BLaER1 (cell line): ENCODE data around the gene ADCY9.
"Not testable (repeated sequence)": the region's sequence is repeated elsewhere in the genome, so short reads cannot be mapped to it uniquely, and the experiment has no call there.

Source experiments
- H3K27ac ChIP-seq: shearing (Covaris generic); formaldehyde crosslinking; 2 replicates; pipeline ENCODE4 v1.8.1; 2022
- H3K27me3 ChIP-seq: shearing (Covaris generic); formaldehyde crosslinking; 2 replicates; pipeline ENCODE4 v1.8.1; 2022
- H3K36me3 ChIP-seq: shearing (Covaris generic); formaldehyde crosslinking; 2 replicates; pipeline ENCODE4 v1.8.1; 2022
- H3K4me1 ChIP-seq: shearing (Covaris generic); formaldehyde crosslinking; 2 replicates; pipeline ENCODE4 v1.8.1; 2022
- H3K4me2 ChIP-seq: shearing (Covaris generic); formaldehyde crosslinking; 2 replicates; pipeline ENCODE4 v1.8.1; 2022
- H3K4me3 ChIP-seq: shearing (Covaris generic); formaldehyde crosslinking; 2 replicates; pipeline ENCODE4 v1.8.1; 2022
- H3K9ac ChIP-seq: shearing (Covaris generic); formaldehyde crosslinking; 2 replicates; pipeline ENCODE4 v1.8.1; 2022
- H3K9me3 ChIP-seq: shearing (Covaris generic); formaldehyde crosslinking; 2 replicates; pipeline ENCODE4 v1.8.1; 2022
- H4K20me1 ChIP-seq: shearing (Covaris generic); formaldehyde crosslinking; 2 replicates; pipeline ENCODE4 v1.8.1; 2022
- Cebpa-rat ChIP-seq: shearing (Covaris generic); IDR thresholded peaks from 2 replicates; pipeline ENCODE4 v1.8.1; 2022

The ADCY9 gene

GRCh38 chr16:3938843-3939624, 177.2 kb downstream of the ADCY9 start:
- no peaks in the 10 kb centered on the region for H3K36me3 ChIP-seq
- H3K4me1 ChIP-seq = peaks cover 25% of the 10 kb centered on the region
- H3K27ac ChIP-seq = peak overlapping the region; percentile 27; the same call in 1 of the 2 replicates
- peak overlapping the region; percentile 92 for H3K4me2 ChIP-seq
- peaks cover 14% of the 10 kb centered on the region for H3K9me3 ChIP-seq
- H4K20me1 ChIP-seq = no peaks in the 10 kb centered on the region
- no peak for TF ChIP-seq Cebpa-rat
- H3K9ac ChIP-seq = peak overlapping the region; percentile 63; the same call in 1 of the 2 replicates
- H3K27me3 ChIP-seq = no peaks in the 10 kb centered on the region
- H3K4me3 ChIP-seq = peak overlapping the region; percentile 53

GRCh38 chr16:3938471-3938842, 177.8 kb downstream of the ADCY9 start:
- H3K4me2 ChIP-seq = peak overlapping the region; percentile 92

DNA sequence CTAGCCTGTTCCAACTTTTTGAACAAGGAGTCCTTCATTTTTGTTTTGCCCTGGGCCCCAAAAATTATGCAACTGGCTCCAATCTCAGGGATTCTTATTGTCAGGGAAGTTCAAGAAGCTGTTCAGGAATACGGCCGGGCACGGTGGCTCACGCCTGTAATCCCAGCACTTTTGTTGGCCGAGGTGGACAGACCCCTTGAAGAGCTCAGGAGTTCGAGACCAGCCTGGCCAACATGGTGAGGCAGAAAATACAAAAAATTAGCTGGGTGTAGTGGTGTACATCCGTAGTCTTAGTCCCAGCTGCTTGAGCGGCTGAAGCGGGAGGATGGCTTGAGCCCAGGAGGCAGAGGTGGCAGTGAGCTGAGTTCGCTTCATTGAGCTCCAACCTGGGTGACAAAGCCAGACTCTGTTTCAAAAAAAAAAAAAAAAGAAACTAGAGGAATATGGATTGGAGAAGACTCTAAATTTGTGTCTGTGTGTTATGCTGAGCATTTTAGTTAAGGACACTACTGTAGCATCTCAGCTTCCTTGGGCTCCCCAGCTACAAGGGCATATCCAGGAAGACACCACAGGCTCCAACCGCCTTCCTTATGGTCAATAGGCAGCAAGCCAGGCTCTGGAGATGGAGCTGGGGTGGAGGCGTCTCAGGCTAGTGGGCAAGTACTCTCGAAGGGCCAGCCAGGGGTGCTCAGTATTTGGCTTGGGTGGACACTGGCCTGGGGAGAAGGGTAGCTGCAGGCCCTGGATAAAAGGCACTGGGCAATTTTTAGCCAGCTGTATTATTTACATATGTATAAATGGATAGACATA, 179.0 kb downstream of the ADCY9 start:
- Histone ChIP-seq H3K4me1 (peaks cover 25% of the 10 kb centered on the region), H3K27me3 (no peaks in the 10 kb centered on the region), H3K9me3 (no peaks in the 10 kb centered on the region), H3K4me2 (no peak overlapping the region), H3K27ac (no peak overlapping the region), H3K36me3 (no peaks in the 10 kb centered on the region), H3K4me3 (no peak overlapping the region), H3K9ac (no peak overlapping the region), H4K20me1 (no peaks in the 10 kb centered on the region)
- TF ChIP-seq Cebpa-rat = no peak

More at GRCh38 chr16:3938471-3938842, 177.8 kb downstream of the ADCY9 start:
- H3K4me1 ChIP-seq = peaks cover 25% of the 10 kb centered on the region
- H3K4me3 ChIP-seq = peak overlapping the region; percentile 53
- H3K9me3 ChIP-seq = peaks cover 11% of the 10 kb centered on the region
- H3K9ac ChIP-seq = no peak overlapping the region
- no peaks in the 10 kb centered on the region for H4K20me1 ChIP-seq
- H3K27ac ChIP-seq = no peak overlapping the region; the same call in 1 of the 2 replicates
- no peaks in the 10 kb centered on the region for H3K36me3 ChIP-seq
- no peaks in the 10 kb centered on the region for H3K27me3 ChIP-seq
- TF ChIP-seq Cebpa-rat = no peak

DNA sequence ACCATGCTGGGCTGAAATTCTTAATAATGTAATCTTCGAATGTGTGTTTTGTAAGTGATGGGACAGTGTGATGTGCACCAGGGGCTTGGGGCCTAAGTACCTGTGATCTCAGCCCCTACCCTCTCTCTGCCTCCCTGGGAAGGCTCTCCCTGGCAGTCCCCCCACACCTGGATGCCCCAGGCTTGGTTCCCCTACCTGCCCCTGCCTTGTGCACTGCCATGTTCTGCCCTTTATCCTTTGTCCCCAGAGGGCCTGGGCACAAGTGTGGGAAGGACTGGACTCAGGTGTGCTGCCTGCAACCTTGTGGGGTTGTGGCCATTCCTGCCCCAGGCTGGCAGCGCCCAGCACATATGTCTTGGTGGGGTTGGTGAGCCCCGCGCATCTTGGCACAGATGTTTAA, 180.3 kb downstream of the ADCY9 start:
- Histone ChIP-seq H3K4me1 (peaks cover 25% of the 10 kb centered on the region), H4K20me1 (no peaks in the 10 kb centered on the region), H3K36me3 (no peaks in the 10 kb centered on the region), H3K4me2 (no peak overlapping the region), H3K4me3 (no peak overlapping the region), H3K9me3 (no peaks in the 10 kb centered on the region), H3K9ac (no peak overlapping the region), H3K27ac (no peak overlapping the region), H3K27me3 (no peaks in the 10 kb centered on the region)
- no peak for TF ChIP-seq Cebpa-rat

DNA sequence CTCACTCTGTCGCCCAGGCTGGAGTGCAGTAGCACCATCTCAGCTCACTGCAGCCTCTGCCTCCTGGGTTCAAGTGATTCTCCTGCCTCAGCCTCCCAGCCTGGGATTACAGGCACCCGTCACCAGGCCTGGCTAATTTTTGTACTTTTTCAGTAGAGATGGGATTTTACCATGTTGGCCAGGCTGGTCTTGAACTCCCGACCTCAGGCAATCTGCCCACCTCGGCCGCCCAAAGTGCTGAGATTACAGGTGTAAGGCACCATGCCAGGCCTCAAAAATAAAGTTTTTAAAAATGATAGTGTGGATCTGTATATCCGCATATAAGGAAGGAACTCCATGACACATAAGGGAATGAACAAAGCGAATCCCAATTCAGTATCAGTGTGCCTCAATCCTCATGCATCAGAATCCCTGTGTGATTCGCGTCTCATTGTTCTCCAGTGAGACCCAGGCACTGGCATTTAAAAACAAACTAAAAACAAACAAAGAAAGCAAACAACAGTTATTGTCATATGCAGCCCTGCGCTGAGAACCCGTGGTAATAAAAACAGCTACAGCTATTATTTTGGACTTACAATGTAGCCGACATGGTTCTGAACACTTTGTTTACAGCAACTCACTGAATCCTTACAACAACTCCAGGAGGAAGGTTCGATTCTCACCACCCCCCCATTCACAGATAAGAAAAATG, 181.6 kb downstream of the ADCY9 start:
- no peak overlapping the region for H3K27ac ChIP-seq
- H3K9ac ChIP-seq = no peak overlapping the region
- no peak overlapping the region for H3K4me2 ChIP-seq
- H3K27me3 ChIP-seq = no peaks in the 10 kb centered on the region
- H3K4me3 ChIP-seq = no peak overlapping the region
- no peaks in the 10 kb centered on the region for H3K36me3 ChIP-seq
- H3K4me1 ChIP-seq = peaks cover 35% of the 10 kb centered on the region
- no peaks in the 10 kb centered on the region for H4K20me1 ChIP-seq
- H3K9me3 ChIP-seq = 0 out of 2 replicates have a peak, but pooled peaks cover 1% of the 10 kb centered on the region
- TF ChIP-seq Cebpa-rat = no peak

- not testable (repeated sequence) for H3K9me3 ChIP-seq, H3K4me2 ChIP-seq, H3K4me3 ChIP-seq, H3K27ac ChIP-seq, H3K36me3 ChIP-seq, H4K20me1 ChIP-seq, H3K9ac ChIP-seq, H3K27me3 ChIP-seq
- H3K4me1 ChIP-seq = peaks cover 16% of the 10 kb centered on the region
Measured at GRCh38 chr16:3927147-3927546, 189.1 kb downstream of the ADCY9 start.

DNA sequence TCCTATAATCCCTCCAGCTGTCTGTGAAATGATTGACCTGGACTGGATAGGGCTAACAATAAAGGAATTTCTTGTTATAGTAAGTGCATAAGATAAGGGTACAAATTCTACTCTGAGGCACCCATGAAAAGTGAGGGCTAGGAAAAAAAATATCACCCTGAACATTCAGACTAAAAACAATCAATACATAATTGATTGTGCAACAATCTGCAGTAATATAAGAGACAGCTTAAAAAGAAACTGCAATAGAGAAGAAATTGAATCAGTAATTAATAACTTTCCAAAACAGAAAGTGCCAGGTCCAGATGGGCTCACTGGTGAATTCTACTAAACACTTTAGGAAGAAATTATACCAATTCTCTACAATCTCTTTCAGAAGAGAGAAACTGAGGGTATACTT, 191.5 kb downstream of the ADCY9 start:
- Histone ChIP-seq H3K27me3 (no peaks in the 10 kb centered on the region), H3K9ac (no peak overlapping the region), H3K4me1 (peaks cover 6% of the 10 kb centered on the region; the same call in 1 of the 2 replicates), H3K36me3 (no peaks in the 10 kb centered on the region), H3K27ac (no peak overlapping the region), H3K9me3 (peaks cover 30% of the 10 kb centered on the region), H3K4me2 (no peak overlapping the region), H4K20me1 (no peaks in the 10 kb centered on the region), H3K4me3 (no peak overlapping the region)
- no peak for TF ChIP-seq Cebpa-rat

GRCh38 chr16:3922241-3922640, 194.0 kb downstream of the ADCY9 start:
- no peak for TF ChIP-seq Cebpa-rat
- Histone ChIP-seq H3K27me3 (no peaks in the 10 kb centered on the region), H3K4me3 (no peak overlapping the region), H3K27ac (no peak overlapping the region), H3K4me1 (no peaks in the 10 kb centered on the region), H3K4me2 (no peak overlapping the region), H3K9me3 (peaks cover 42% of the 10 kb centered on the region), H4K20me1 (no peaks in the 10 kb centered on the region), H3K36me3 (no peaks in the 10 kb centered on the region), H3K9ac (no peak overlapping the region)

GRCh38 chr16:3920206-3920605, 196.0 kb downstream of the ADCY9 start:
- Histone ChIP-seq H4K20me1 (no peaks in the 10 kb centered on the region), H3K36me3 (no peaks in the 10 kb centered on the region), H3K9me3 (peaks cover 50% of the 10 kb centered on the region), H3K27ac (no peak overlapping the region), H3K4me3 (no peak overlapping the region), H3K4me1 (no peaks in the 10 kb centered on the region), H3K9ac (no peak overlapping the region), H3K4me2 (no peak overlapping the region), H3K27me3 (no peaks in the 10 kb centered on the region)
- no peak for TF ChIP-seq Cebpa-rat
